Liver (tissue), 2 donors: Measurements from ENCODE around the gene LLGL2.

Experiments
- EGR1 ChIP-seq, 2 donors: IDR thresholded peaks; 2 replicates each; pipeline ENCODE4 v1.6.1; 2016 to 2018; ENCODE audit warnings: antibody characterized with exemption in 2 of 2, low read depth in 2 of 2
- TAF1 ChIP-seq: conservative IDR thresholded peaks from 2 replicates; pipeline ENCODE4 v1.6.1; 2016; ENCODE audit warnings: antibody characterized with exemption, mild to moderate bottlenecking
- donor health status: healthy.

- no peak for TF ChIP-seq EGR1 (IDR thresholded peaks at IDR 0.05; ENCODE audit: low read depth in 2 of 2)
- no peak for TF ChIP-seq TAF1
Observed at GRCh38 chr17:75614006-75614405, 88.5 kb downstream of the LLGL2 start.
